ENCODE results near the gene RNF157. TPM values are rescaled to one million over a fixed set of nuclear protein-coding genes. Genes with fewer than 3 reads are reported as not detected.
"Not testable (repeated sequence)": the region's sequence is repeated elsewhere in the genome, so short reads cannot be mapped to it uniquely, and the experiment has no call there.

RNF157 gene
- total RNA-seq, 2 donors from 2014 or later: 46.6 to 124 TPM

DNA sequence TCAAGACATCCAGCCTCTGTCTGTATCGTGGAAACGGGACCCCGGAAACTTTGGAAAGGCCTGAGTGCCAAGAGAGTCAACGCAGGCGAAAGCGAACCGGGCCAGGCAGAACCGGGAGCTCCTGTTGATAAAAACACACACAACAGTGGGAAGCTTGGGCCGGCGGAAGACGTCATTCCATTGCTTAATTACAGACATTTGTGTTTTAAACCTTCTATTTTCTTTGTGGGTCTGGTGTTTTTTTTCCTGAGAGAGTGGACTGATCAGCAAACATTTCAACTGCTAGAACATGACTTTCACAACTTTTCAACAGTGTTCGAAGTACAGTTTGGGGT is 878 bp upstream of the RNF157 start:
- no peak for DNase-seq (ENCODE audit: low spot score)
- peak overlapping the region; percentile 86 to 95 for H3K27ac Mint-ChIP-seq
- no peaks in the 10 kb centered on the region for H3K36me3 Mint-ChIP-seq
- ATAC-seq: no peak
- peak overlapping the region; percentile 95 for H3K4me3 Mint-ChIP-seq
- peaks cover 0 to 2% of the 10 kb centered on the region in 2 donors for H3K27me3 Mint-ChIP-seq
- H3K9me3 Mint-ChIP-seq: no peaks in the 10 kb centered on the region
- peaks cover 33% of the 10 kb centered on the region in 2 donors for H3K4me1 Mint-ChIP-seq (ENCODE audit: low read depth in 2 of 2)

DNA sequence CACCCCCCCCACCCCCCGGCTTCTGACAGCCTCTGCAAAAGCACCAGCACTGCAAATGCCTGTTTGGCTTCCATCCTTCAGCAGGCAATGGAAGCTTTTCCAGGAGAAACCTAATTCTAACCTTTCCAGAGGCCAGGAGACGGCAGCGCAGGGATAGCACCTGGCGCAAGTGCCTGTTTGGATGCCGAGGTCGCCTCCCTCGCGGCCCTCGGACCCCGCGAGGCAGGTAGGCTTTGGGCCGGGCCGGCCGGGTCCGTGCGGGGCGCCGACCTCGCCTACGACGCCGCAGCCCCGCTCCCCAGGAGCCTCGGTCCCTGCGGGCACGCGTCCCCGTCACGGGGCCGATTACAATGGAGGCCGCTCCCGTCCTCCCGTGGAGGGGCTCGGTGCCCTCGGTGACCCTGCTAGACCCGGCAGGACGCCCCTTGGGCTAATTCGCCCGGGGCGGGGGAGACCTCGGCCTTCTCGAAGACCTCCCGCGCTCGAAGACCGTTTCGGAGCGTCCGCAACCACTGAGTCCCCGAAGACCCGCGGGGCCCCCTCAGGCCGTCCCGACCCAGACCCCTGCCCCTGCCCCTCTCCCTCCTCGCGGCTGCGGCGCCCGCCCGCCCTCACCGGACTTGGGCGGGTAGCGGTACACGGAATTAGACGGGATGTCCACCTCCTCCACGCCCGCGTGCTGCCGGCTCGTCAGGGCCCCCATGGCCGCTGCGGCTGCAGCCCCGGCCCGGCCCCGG is 587 bp downstream of the RNF157 start:
- ATAC-seq (peak in 1 of 2 donors; percentile 10), DNase-seq (ENCODE audit: low spot score) (no peak)
- Mint-ChIP-seq H3K9me3 (no peaks in the 10 kb centered on the region), H3K36me3 (no peaks in the 10 kb centered on the region), H3K4me3 (peak overlapping the region; percentile 81), H3K27ac (peak overlapping the region; percentile 53 to 76), H3K27me3 (peaks cover 0 to 2% of the 10 kb centered on the region in 2 donors), H3K4me1 (ENCODE audit: low read depth in 2 of 2) (peaks cover 30 to 31% of the 10 kb centered on the region in 2 donors)

DNA sequence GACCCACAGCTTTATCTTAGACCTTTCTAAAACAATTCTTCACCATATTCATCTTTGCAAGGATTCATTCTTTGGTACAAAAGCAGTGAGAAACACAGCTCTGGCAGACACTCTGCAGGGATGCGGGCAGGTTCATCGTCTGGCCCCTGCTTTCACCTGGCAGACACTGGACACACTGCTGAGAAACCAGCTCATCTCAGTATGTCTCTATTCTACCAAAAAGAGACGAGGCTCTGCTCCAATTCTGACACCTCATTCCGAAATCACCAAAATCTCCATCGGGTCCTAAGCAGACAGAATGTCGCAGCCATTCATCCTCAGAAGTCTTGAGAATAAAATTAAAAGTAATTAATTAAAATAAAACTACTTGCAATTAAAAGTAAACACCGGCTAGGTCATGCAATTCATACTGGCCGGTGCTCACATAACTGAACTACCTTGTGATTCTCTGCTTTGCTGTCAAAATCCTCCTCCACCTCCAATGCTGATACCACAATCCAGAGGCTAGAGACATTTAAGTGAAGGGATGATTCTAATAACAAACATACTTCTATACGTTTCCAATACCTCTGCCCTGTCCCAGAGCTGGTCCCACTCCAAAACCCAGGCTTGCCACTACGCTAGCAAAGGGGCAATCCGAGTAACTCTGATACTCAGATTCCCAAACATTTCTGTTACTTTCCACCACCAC is 1.3 kb downstream of the RNF157 start:
- H3K27ac Mint-ChIP-seq: peak overlapping the region; percentile 53 to 76
- H3K4me1 Mint-ChIP-seq (ENCODE audit: low read depth in 2 of 2): peaks cover 35 to 39% of the 10 kb centered on the region in 2 donors
- DNase-seq (ENCODE audit: low spot score): no peak
- no peak for ATAC-seq
- H3K27me3 Mint-ChIP-seq: peaks cover 0 to 2% of the 10 kb centered on the region in 2 donors
- no peaks in the 10 kb centered on the region for H3K9me3 Mint-ChIP-seq
- H3K36me3 Mint-ChIP-seq: peaks cover 2% of the 10 kb centered on the region
- peak overlapping the region; percentile 81 for H3K4me3 Mint-ChIP-seq

DNA sequence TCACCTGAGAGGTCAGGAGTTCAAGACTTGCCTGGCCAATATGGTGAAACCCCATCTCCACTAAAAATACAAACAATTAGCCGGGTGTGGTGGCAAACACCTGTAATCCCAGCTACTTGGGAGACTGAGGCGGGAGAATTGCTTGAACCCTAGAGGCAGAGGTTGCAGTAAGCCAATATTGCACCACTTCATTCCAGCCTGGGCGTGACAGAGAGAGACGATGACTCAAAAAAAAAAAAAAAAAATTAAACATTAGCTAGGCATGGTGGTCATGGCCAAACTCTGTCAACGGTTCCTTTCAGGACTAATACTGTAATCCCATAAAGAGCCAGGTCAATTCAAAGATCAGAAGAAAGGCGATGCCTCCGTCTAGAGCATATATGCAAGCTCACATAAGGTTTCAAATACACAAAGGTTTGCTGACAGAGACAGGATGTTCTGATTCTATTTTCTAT is 2.4 kb downstream of the RNF157 start:
- Mint-ChIP-seq H3K4me3 (peak overlapping the region; percentile 81), H3K36me3 (peaks cover 7% of the 10 kb centered on the region), H3K27me3 (peaks cover 0 to under 1% of the 10 kb centered on the region in 2 donors), H3K27ac (peak overlapping the region; percentile 53 to 76), H3K9me3 (no peaks in the 10 kb centered on the region), H3K4me1 (ENCODE audit: low read depth in 2 of 2) (peaks cover 40 to 48% of the 10 kb centered on the region in 2 donors)
- DNase-seq (ENCODE audit: low spot score) (no peak), ATAC-seq (no peak)

DNA sequence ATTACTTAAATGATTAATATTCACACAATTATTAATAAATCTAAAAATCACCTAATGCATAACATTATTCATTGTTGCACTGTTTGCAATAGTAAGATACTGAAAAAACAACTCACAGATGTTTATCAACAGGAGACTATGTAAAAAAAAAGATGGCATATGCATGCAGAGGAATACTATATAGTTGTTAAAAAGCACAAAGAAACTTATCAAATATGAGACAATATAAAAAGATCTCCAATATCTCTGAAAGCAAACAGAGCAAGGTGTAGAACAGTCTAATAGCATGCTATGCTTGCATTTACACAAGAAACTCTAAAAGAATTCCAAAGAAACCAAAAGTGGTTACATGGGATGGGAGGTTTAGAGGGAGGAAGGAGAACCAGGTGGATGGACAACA is 3.7 kb downstream of the RNF157 start:
- peak overlapping the region in 1 of 2 donors; percentile 98 for H3K27ac Mint-ChIP-seq
- H3K4me3 Mint-ChIP-seq: no peak overlapping the region
- peaks cover 7% of the 10 kb centered on the region for H3K36me3 Mint-ChIP-seq
- H3K27me3 Mint-ChIP-seq: no peaks in the 10 kb centered on the region
- DNase-seq (ENCODE audit: low spot score) (no peak), ATAC-seq (no peak)
- no peaks in the 10 kb centered on the region for H3K9me3 Mint-ChIP-seq
- peaks cover 34 to 61% of the 10 kb centered on the region in 2 donors for H3K4me1 Mint-ChIP-seq (ENCODE audit: low read depth in 2 of 2)

DNA sequence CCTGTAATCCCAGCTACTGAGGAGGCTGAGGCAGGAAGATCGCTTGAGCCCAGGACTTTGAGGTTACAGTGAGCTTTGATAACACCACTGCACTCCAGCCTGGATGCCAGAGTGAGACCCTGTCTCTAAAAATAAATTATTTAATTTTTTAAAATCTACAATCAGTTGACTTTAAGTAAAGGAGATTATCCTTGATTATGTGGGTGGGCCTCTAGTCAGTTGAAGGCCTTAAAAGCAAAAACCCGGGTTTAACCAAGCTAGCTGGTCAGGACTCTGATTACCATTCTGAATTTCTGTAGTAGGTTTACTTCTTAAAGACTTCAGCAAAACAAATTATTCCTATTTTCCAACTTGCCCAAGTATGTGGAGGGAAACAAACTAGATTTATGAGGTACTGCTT is 4.4 kb downstream of the RNF157 start:
- H3K27me3 Mint-ChIP-seq: no peaks in the 10 kb centered on the region
- no peak for ATAC-seq
- H3K9me3 Mint-ChIP-seq: no peaks in the 10 kb centered on the region
- H3K36me3 Mint-ChIP-seq: peaks cover 7% of the 10 kb centered on the region
- peaks cover 28 to 55% of the 10 kb centered on the region in 2 donors for H3K4me1 Mint-ChIP-seq (ENCODE audit: low read depth in 2 of 2)
- H3K27ac Mint-ChIP-seq: peak overlapping the region; percentile 97 to 98
- DNase-seq (ENCODE audit: low spot score): no peak
- peak overlapping the region; percentile 92 for H3K4me3 Mint-ChIP-seq

DNA sequence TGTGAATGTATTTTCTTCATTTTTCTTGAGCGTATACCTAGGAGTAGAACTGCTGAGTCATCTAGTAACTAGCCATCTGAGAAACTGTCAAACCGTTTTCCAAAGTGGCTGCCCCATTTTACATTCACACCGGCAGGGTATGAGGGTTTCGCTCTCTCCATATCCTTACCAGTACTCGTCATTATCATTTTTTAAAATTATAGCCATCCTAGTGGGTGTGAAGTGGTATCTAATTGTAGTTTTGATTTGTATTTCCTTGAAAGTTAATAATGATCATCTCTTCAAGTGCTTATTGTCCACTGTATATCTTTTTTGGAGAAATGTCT is 6.0 kb downstream of the RNF157 start:
- H3K27me3 Mint-ChIP-seq: no peaks in the 10 kb centered on the region
- DNase-seq (ENCODE audit: low spot score): no peak
- no peaks in the 10 kb centered on the region for H3K9me3 Mint-ChIP-seq
- H3K4me3 Mint-ChIP-seq: peak overlapping the region; percentile 92
- H3K36me3 Mint-ChIP-seq: peaks cover 8% of the 10 kb centered on the region
- peaks cover 29 to 57% of the 10 kb centered on the region in 2 donors for H3K4me1 Mint-ChIP-seq (ENCODE audit: low read depth in 2 of 2)
- peak overlapping the region; percentile 97 to 98 for H3K27ac Mint-ChIP-seq
- ATAC-seq: peak; percentile 89 to 91

DNA sequence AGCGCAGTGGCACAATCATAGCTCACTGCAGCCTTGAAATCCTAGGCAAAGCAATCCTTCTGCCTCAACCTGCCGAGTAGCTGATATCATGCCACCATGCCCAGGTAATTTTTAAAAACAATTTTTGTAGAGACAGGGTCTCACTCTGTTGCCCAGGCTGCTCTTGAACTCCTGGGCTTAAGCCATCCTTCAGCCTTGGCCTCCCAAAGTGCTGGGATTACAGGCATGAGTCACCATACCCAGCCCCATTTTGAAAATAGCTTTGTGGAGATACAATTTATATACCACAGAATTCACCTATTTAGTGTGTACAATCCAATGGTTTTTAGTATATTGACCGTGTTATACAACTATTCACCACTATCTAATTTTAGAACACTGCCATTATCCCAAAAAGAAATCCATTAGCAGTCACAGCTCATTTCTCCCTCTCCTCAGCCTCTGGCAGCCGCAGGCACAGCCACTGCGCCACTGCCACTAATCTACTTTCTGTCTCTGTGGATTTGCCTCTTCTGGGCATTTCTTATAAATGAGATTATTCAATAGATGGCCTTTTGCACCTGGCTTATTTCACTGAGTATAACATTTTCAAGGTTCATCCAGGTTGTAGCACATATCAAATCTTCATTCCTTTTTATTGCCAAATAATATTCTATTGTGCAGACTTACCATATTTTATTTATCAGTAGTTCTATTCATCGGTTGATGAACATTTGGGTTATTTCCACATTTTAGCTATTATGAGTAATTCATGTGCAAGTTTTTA is 6.5 kb downstream of the RNF157 start:
- ATAC-seq: peak; percentile 8 to 34
- Mint-ChIP-seq H3K4me3 (peak overlapping the region; percentile 92), H3K36me3 (peaks cover 14% of the 10 kb centered on the region), H3K4me1 (ENCODE audit: low read depth in 2 of 2) (peaks cover 28 to 57% of the 10 kb centered on the region in 2 donors), H3K27me3 (no peaks in the 10 kb centered on the region), H3K9me3 (no peaks in the 10 kb centered on the region), H3K27ac (peak overlapping the region; percentile 97 to 98)
- DNase-seq (ENCODE audit: low spot score): no peak

DNA sequence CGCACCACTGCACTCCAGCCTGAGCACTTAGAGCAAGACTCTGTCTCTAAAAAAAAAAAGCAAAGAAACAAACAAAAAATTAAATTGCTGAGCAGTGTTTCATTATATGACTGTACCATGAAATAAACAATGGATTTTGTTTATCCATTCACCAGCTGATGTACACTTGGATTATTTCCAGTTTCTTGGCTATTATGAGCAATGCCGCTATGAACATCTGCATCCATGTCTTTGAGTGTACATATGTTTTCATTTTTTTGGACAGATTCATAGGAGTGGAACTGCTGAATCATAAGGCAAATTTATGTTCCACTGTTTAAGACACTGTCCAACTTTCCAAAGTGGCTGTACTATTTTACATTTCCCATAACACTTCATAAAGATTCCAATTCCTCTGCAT is 8.0 kb downstream of the RNF157 start:
- DNase-seq (ENCODE audit: low spot score): no peak
- Mint-ChIP-seq H3K27me3 (peaks cover 0 to 3% of the 10 kb centered on the region in 2 donors), H3K9me3 (no peaks in the 10 kb centered on the region), H3K36me3 (peaks cover 20% of the 10 kb centered on the region), H3K4me1 (ENCODE audit: low read depth in 2 of 2) (peaks cover 28 to 50% of the 10 kb centered on the region in 2 donors), H3K4me3 (no peak overlapping the region), H3K27ac (peak overlapping the region; percentile 59 to 98)
- ATAC-seq: no peak

DNA sequence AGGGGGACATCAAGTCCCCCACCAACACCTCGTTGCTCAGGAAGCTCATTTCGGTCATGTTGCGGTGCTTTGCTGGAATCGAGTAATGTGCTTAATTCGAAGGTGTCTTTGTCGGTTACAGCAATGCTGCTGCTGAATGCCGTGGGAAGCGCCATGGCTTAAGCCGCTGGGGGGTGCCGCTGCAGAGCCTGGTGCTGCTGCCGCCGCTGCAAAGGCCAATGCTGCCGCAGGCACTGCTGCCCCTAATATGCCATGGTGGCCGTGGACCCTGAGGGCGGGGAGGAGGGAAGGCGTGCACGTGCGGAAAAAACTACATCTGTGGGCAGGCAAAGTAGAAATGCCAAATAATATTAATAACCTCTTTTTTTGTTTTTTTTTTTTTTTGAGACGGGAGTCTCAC is 13.5 kb downstream of the RNF157 start:
- not testable (repeated sequence) for ATAC-seq; H3K27ac Mint-ChIP-seq; H3K4me3 Mint-ChIP-seq; H3K27me3 Mint-ChIP-seq; H3K9me3 Mint-ChIP-seq; DNase-seq (ENCODE audit: low spot score)
- Mint-ChIP-seq H3K36me3 (peaks cover 14% of the 10 kb centered on the region), H3K4me1 (ENCODE audit: low read depth in 2 of 2) (peaks cover 15 to 19% of the 10 kb centered on the region in 2 donors)

DNA sequence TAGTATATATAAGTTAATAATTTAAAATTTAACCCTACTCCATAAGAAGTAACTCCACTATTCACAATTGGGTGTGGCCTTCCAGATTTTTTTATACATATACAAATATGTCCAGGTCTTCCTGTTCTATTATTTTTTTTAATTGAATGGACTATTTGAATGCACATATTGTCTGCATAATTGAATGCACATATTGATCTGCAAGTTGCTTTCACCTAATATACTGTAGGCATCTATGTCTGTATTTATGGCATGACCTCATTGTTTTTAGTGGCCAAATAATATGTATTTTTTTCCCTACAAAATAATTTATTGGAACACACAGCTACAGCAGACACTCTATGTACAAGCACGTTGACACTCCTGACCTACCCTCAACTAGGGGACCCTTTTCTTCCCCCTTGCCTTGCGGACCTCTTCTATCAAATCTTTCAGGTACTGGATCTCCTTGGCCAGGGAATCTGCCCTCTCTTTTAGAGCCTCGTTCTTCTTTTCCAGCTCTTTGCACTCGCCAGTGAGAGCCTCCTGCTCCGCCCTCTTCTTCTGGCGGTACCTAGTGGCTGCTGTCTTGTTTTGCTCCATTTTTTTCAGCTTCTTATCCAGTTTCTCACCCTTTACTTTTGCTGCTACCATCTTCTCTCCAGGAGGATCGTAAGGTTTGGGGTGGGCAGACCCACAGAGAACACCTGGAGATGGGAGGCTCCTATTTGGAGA is 14.8 kb downstream of the RNF157 start:
- not testable (repeated sequence) for H3K4me3 Mint-ChIP-seq; H3K27ac Mint-ChIP-seq; H3K9me3 Mint-ChIP-seq; ATAC-seq; H3K27me3 Mint-ChIP-seq; DNase-seq (ENCODE audit: low spot score)
- Mint-ChIP-seq H3K36me3 (peaks cover 14% of the 10 kb centered on the region), H3K4me1 (ENCODE audit: low read depth in 2 of 2) (peaks cover 12 to 16% of the 10 kb centered on the region in 2 donors)

DNA sequence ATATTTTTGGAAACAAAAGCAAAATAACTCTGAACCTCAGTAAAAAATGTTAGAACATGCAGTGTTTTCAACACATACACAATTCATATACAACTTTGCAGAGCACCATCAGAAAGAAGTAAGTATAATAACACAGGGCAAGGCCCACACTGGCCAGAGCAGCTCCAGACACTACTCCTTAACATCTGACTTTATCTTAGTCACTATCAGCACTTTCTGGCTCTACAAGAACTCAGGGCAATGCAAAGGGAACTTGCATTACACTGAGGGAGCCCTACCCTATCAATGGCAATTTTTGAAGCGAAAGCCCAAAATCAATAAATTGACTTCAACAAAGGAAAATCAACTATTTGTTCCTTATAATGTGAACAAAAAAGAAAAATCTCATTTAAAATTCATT is 16.5 kb downstream of the RNF157 start:
- Mint-ChIP-seq H3K27ac (no peak overlapping the region), H3K4me3 (no peak overlapping the region), H3K9me3 (no peaks in the 10 kb centered on the region), H3K36me3 (peaks cover 7% of the 10 kb centered on the region), H3K4me1 (ENCODE audit: low read depth in 2 of 2) (peaks cover 6 to 15% of the 10 kb centered on the region in 2 donors), H3K27me3 (peaks cover 0 to 3% of the 10 kb centered on the region in 2 donors)
- no peak for ATAC-seq
- DNase-seq (ENCODE audit: low spot score): no peak

DNA sequence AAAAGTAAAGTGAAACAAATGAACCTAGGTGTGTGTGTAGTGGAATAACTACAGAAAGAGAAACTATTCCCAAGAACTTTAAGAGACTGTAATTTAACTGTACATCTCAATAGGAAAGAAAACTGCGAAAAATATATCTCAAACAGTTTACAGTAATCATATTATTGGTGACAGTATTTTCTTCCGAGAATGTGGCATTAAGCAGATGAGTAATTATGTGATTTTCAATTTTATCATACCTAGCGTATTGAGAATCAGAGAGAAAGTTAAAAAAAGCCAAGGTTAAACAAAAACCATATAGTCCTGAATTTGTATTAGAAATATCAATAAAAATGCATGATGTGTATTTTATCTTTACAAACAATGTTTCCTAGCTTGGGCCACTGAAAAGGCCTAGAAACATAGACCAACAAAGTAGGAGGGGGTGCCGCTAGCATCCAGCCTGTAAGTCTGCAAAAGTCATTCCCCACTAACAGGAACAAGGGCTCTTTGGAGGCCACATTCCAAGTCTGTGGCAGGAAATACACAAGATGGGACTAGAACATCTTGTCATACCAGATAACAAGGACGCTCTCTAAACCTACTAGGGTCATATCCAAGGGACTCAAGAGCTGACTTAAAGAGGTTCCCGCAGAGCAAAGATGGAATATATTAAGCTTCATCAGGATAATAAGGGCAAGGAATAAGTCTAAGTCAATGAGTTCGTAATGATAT is 20.5 kb downstream of the RNF157 start:
- DNase-seq (ENCODE audit: low spot score) (no peak), ATAC-seq (no peak)
- no peaks in the 10 kb centered on the region for H3K9me3 Mint-ChIP-seq
- peaks cover 7 to 23% of the 10 kb centered on the region in 2 donors for H3K4me1 Mint-ChIP-seq (ENCODE audit: low read depth in 2 of 2)
- peak overlapping the region; percentile 53 to 56 for H3K27ac Mint-ChIP-seq
- no peaks in the 10 kb centered on the region for H3K27me3 Mint-ChIP-seq
- H3K36me3 Mint-ChIP-seq: no peaks in the 10 kb centered on the region
- peak overlapping the region; percentile 50 for H3K4me3 Mint-ChIP-seq

All from natural killer cell treated with Interleukin-12 subunit alpha and Interleukin-12 subunit beta and Interleukin-15 and Interleukin-18, amount 100 ng/mL, for 72 hours (primary cell).